Gastroesophageal sphincter (tissue), 4 donors: ENCODE measurements around the gene PRDM1. TPM values are rescaled to one million over a fixed set of nuclear protein-coding genes. Genes with fewer than 3 reads are reported as not detected.

Source experiments
- ATAC-seq: fragments of 150-250 bp; one replicate; pipeline ENCODE4 v1.9.1; 2016; ENCODE audit warnings: mild to moderate bottlenecking, moderate library complexity
- H3K27ac ChIP-seq, 4 donors: fragments of 200-600 bp; sonication (generic) in 3 of 4; 1 replicate in 3 of 4; 2 replicates in 1 of 4; pipeline ENCODE4 v1.5.1; 2016 to 2019
- H3K27me3 ChIP-seq: fragments of 200-600 bp; sonication (generic); one replicate; pipeline ENCODE4 v1.5.1; 2019
- H3K36me3 ChIP-seq, 2 donors: fragments of 200-600 bp; sonication (generic); one replicate each; pipeline ENCODE4 v1.5.1; 2019; ENCODE audit warnings: control low read depth in 1 of 2
- H3K4me1 ChIP-seq, 3 donors: fragments of 200-600 bp; sonication (generic); 1 replicate in 2 of 3; 2 replicates in 1 of 3; pipeline ENCODE4 v1.5.1; 2016 to 2019; ENCODE audit warnings: control low read depth in 2 of 3
- H3K4me3 ChIP-seq, 2 donors: fragments of 200-600 bp; sonication (generic); one replicate each; pipeline ENCODE4 v1.5.1; 2019; ENCODE audit warnings: mild to moderate bottlenecking in 1 of 2, moderate library complexity in 1 of 2
- H3K9me3 ChIP-seq, 3 donors: fragments of 200-600 bp; sonication (generic); one replicate each; pipeline ENCODE4 v1.5.1; 2017 to 2019; ENCODE audit warnings: control low read depth in 2 of 3
- CTCF ChIP-seq, 4 experiments: fragments of 200-600 bp in 2 of 4; fragments of 450-650 bp in 2 of 4; sonication (generic) in 1 of 4; IDR thresholded peaks; one replicate each; pipeline ENCODE4 v1.5.1; 2017 to 2019; ENCODE audit warnings: antibody characterized with exemption in 4 of 4, mild to moderate bottlenecking in 2 of 4, moderate library complexity in 2 of 4
- EP300 ChIP-seq: sonication (generic); formaldehyde crosslinking; IDR thresholded peaks from one replicate; pipeline ENCODE4 v1.6.1; 2017; ENCODE audit warnings: antibody characterized with exemption, mild to moderate bottlenecking
- POLR2A ChIP-seq, 2 donors: fragments of 450-650 bp; IDR thresholded peaks; one replicate each; pipeline ENCODE4 v1.6.1; 2017; ENCODE audit warnings: antibody characterized with exemption in 2 of 2, mild to moderate bottlenecking in 2 of 2, moderate library complexity in 1 of 2
- POLR2AphosphoS5 ChIP-seq: sonication (generic); formaldehyde crosslinking; IDR thresholded peaks from one replicate; pipeline ENCODE4 v1.6.1; 2017; ENCODE audit warnings: antibody characterized with exemption
- WGBS, 2 donors: methylation state at CpG; one replicate each; pipeline ENCODE4 v1.1.5; 2018; ENCODE audit warnings: low coverage in 1 of 2; 5-methylcytosine and 5-hydroxymethylcytosine counted together
- total RNA-seq, 4 donors: library from RNA; depleted of rRNA; stranded (reverse); fragments of >200 nt; gene quantifications; one replicate each; pipeline ENCODE4 v1.1.0, GENCODE V29; 2016

Gene PRDM1
- 1 to 10 TPM; 1.8 to 4.0 (median 3.2) TPM for total RNA-seq

GRCh38 chr6:106085984-106086813 lies at the start of gene PRDM1:
Gene PRDM1, plus strand, starts transcription at chr6:106086336. Its CDS starts 218 bp downstream, at chr6:106086554.
- Histone ChIP-seq H3K9me3 (no peaks in the 10 kb centered on the region), H3K27me3 (peaks cover 67% of the 10 kb centered on the region), H3K4me1 (peaks cover 0 to 21% (median 0%) of the 10 kb centered on the region in 3 donors), H3K4me3 (peak within 1 kb of the TSS; percentile 1 to 49), H3K27ac (peak within 1 kb of the TSS in 3 of 4 donors; percentile 50 to 66 (median 55)), H3K36me3 (no peaks in the 10 kb centered on the region)
- ATAC-seq, result peak; percentile 57
- peak in 1 of 4 experiments; percentile 20 for TF ChIP-seq CTCF (IDR thresholded peaks at IDR 0.05)
- TF ChIP-seq POLR2A (IDR thresholded peaks at IDR 0.05), result no peak
- TF ChIP-seq POLR2AphosphoS5, result peak; percentile 4
- no peak for TF ChIP-seq EP300
- 2 to 3% methylated on average over 29 to 35 of the region's 44 CpGs for WGBS, 2 donors

- Histone ChIP-seq H3K27ac (no peak overlapping the region), H3K4me1 (no peaks in the 10 kb centered on the region), H3K4me3 (no peak overlapping the region), H3K27me3 (no peaks in the 10 kb centered on the region), H3K36me3 (no peaks in the 10 kb centered on the region), H3K9me3 (peaks cover 0 to 25% (median 0%) of the 10 kb centered on the region in 3 donors)
- ATAC-seq, result no peak
- no peak for TF ChIP-seq CTCF (IDR thresholded peaks at IDR 0.05)
- no peak for TF ChIP-seq EP300
- TF ChIP-seq POLR2A (IDR thresholded peaks at IDR 0.05), result no peak
- no peak for TF ChIP-seq POLR2AphosphoS5
Observed at GRCh38 chr6:106037060-106037459, 49.1 kb upstream of the PRDM1 start.

- no peak for ATAC-seq
- H3K4me1 ChIP-seq, result no peaks in the 10 kb centered on the region
- TF ChIP-seq POLR2A (IDR thresholded peaks at IDR 0.05) (no peak), POLR2AphosphoS5 (no peak), EP300 (no peak), CTCF (IDR thresholded peaks at IDR 0.05) (no peak)
- H3K36me3 ChIP-seq, result no peaks in the 10 kb centered on the region
- no peak overlapping the region for H3K4me3 ChIP-seq
- H3K27ac ChIP-seq, result no peak overlapping the region
- H3K9me3 ChIP-seq, result peaks cover 0 to 25% (median 0%) of the 10 kb centered on the region in 3 donors
- WGBS, 2 donors, result 49 to 76% methylated on average over 6 of the region's 6 CpGs
- no peaks in the 10 kb centered on the region for H3K27me3 ChIP-seq
Observed at GRCh38 chr6:106039897-106040592, 46.1 kb upstream of the PRDM1 start.

GRCh38 chr6:106044151-106044550 lies 42.0 kb upstream of the PRDM1 start:
- no peak for ATAC-seq
- no peak for TF ChIP-seq EP300
- no peak for TF ChIP-seq POLR2A (IDR thresholded peaks at IDR 0.05)
- TF ChIP-seq POLR2AphosphoS5, result no peak
- TF ChIP-seq CTCF (IDR thresholded peaks at IDR 0.05), result no peak
- Histone ChIP-seq H3K27me3 (no peaks in the 10 kb centered on the region), H3K27ac (no peak overlapping the region), H3K4me3 (no peak overlapping the region), H3K9me3 (no peaks in the 10 kb centered on the region), H3K36me3 (no peaks in the 10 kb centered on the region), H3K4me1 (no peaks in the 10 kb centered on the region)
- WGBS, 2 donors, result 71% methylated on average over 1 of the region's 1 CpG; no CpG with 5 or more reads in 1 of the 2 donors
